Neural cell (in vitro differentiated cells): ENCODE measurements around the gene WASF1.

Experiments
- CTCF ChIP-seq: fragments of 450-650 bp; IDR thresholded peaks from 2 replicates; pipeline ENCODE4 v1.5.1; 2014; ENCODE audit warnings: antibody characterized with exemption, mild to moderate bottlenecking, moderate library complexity; ENCODE audit not compliant: poor library complexity, severe bottlenecking
- EP300 ChIP-seq: fragments of 450-650 bp; conservative IDR thresholded peaks from 2 replicates; pipeline ENCODE4 v1.6.1; 2014; ENCODE audit warnings: antibody characterized with exemption, mild to moderate bottlenecking, moderate library complexity; ENCODE audit not compliant: poor library complexity, severe bottlenecking
- EZH2 ChIP-seq: fragments of 200-600, 300-800 bp; shearing (Covaris generic), sonication (generic); IDR thresholded peaks from 2 replicates; pipeline ENCODE4 v1.6.1; 2014; ENCODE audit warnings: antibody characterized with exemption, low read length, borderline replicate concordance, mild to moderate bottlenecking; ENCODE audit not compliant: insufficient read depth, poor library complexity, severe bottlenecking
- MXI1 ChIP-seq: fragments of 450-650 bp; conservative IDR thresholded peaks from 2 replicates; pipeline ENCODE4 v1.6.1; 2014; ENCODE audit warnings: antibody characterized with exemption, mild to moderate bottlenecking; ENCODE audit not compliant: poor library complexity, severe bottlenecking
- POLR2AphosphoS5 ChIP-seq: IDR thresholded peaks from 2 replicates; pipeline ENCODE4 v1.6.1; 2012
- SMC3 ChIP-seq: fragments of 450-650 bp; conservative IDR thresholded peaks from 2 replicates; pipeline ENCODE4 v1.6.1; 2014; ENCODE audit warnings: antibody characterized with exemption, mild to moderate bottlenecking, moderate library complexity; ENCODE audit not compliant: poor library complexity
- TAF1 ChIP-seq: IDR thresholded peaks from 2 replicates; pipeline ENCODE4 v1.6.1; 2012; ENCODE audit warnings: low read depth

GRCh38 chr6:110085285-110085684 is 94.2 kb downstream of the WASF1 start:
- TF ChIP-seq TAF1 (no peak), EZH2 (no peak), SMC3 (no peak), CTCF (no peak), MXI1 (no peak), POLR2AphosphoS5 (no peak), EP300 (no peak)
